MCF 10A (cell line): Measurements from ENCODE around the gene TMEM14C. TPM values are rescaled to one million over a fixed set of nuclear protein-coding genes. Genes with fewer than 3 reads are reported as not detected.

Source experiments
- BruUV-seq: library from RNA; stranded (reverse); fragments of 400-500 nt; replicated peaks from 2 replicates; lab custom pipeline; 2021; lab: Mats Ljungman, UMichigan
- CTCF ChIA-PET: fragments of 300-600 bp; sonication (Branson Sonifier 250); formaldehyde crosslinking; extraction: SDS; loops from one replicate; lab custom pipeline; 2021; ENCODE audit warnings: antibody characterized with exemption, inconsistent platforms; lab: Yijun Ruan, JAX
- POLR2A ChIA-PET: fragments of 300-600, 350-650 bp; sonication (Branson Sonifier 250); formaldehyde crosslinking; extraction: SDS; loops from one replicate; lab custom pipeline; 2020; ENCODE audit warnings: antibody characterized with exemption, inconsistent platforms; lab: Yijun Ruan, JAX
- DNase-seq: peaks from one replicate; pipeline ENCODE4 v3.0.0-alpha.2; 2018; ENCODE audit not compliant: unreplicated experiment
- H3K27ac Mint-ChIP-seq: one replicate; pipeline ENCODE4 v1.8.0; 2022; ENCODE audit warnings: mild to moderate bottlenecking, low read depth, mixed read lengths; ENCODE audit not compliant: unreplicated experiment
- H3K27me3 Mint-ChIP-seq: one replicate; pipeline ENCODE4 v1.8.0; 2022; ENCODE audit warnings: mixed read lengths; ENCODE audit not compliant: insufficient read depth, unreplicated experiment
- H3K36me3 Mint-ChIP-seq: one replicate; pipeline ENCODE4 v1.8.0; 2022; ENCODE audit warnings: mild to moderate bottlenecking, moderate library complexity, mixed read lengths; ENCODE audit not compliant: insufficient read depth, unreplicated experiment
- H3K4me1 Mint-ChIP-seq: one replicate; pipeline ENCODE4 v1.8.0; 2022; ENCODE audit warnings: mixed read lengths; ENCODE audit not compliant: insufficient read depth, unreplicated experiment
- H3K4me3 Mint-ChIP-seq: one replicate; pipeline ENCODE4 v1.8.0; 2022; ENCODE audit warnings: mild to moderate bottlenecking, moderate library complexity, mixed read lengths; ENCODE audit not compliant: unreplicated experiment
- H3K9me3 Mint-ChIP-seq: one replicate; pipeline ENCODE4 v1.8.0; 2022; ENCODE audit warnings: mixed read lengths; ENCODE audit not compliant: unreplicated experiment
- CTCF ChIP-seq: fragments of 200-600 bp; IDR thresholded peaks from one replicate; pipeline ENCODE4 v1.8.0; 2022; ENCODE audit warnings: antibody characterized with exemption, mild to moderate bottlenecking; ENCODE audit not compliant: unreplicated experiment
- intact Hi-C: fragments of 100-400 bp; cut with micrococcal nuclease; formaldehyde crosslinking; loops from 2 replicates; pipeline ENCODE4 v1.14.1; 2022
- total RNA-seq: library from RNA; stranded (reverse); gene quantifications from 2 replicates; pipeline ENCODE4 v1.2.3, GENCODE V29; 2022

The TMEM14C gene
- total RNA-seq, 1 experiment from 2014 or later: 159 TPM

GRCh38 chr6:10713962-10714361 lies 8.9 kb upstream of the TMEM14C start:
- Mint-ChIP-seq H3K27me3 (no peaks in the 10 kb centered on the region), H3K4me3 (no peak overlapping the region), H3K4me1 (no peaks in the 10 kb centered on the region), H3K36me3 (peaks cover 18% of the 10 kb centered on the region), H3K27ac (no peak overlapping the region), H3K9me3 (no peaks in the 10 kb centered on the region)
- intact Hi-C loops: no loop called here
- POLR2A ChIA-PET: interaction anchor here (1.0 to 1.4 kb wide), 2 partner anchors 9 to 14 kb away, joined by 3 to 4 read pairs; partner anchors contain the start of gene TMEM14C
- CTCF ChIA-PET: no interaction called here
- no TSS peak for BruUV-seq
- no peak for TF ChIP-seq CTCF
- no peak for DNase-seq

DNA sequence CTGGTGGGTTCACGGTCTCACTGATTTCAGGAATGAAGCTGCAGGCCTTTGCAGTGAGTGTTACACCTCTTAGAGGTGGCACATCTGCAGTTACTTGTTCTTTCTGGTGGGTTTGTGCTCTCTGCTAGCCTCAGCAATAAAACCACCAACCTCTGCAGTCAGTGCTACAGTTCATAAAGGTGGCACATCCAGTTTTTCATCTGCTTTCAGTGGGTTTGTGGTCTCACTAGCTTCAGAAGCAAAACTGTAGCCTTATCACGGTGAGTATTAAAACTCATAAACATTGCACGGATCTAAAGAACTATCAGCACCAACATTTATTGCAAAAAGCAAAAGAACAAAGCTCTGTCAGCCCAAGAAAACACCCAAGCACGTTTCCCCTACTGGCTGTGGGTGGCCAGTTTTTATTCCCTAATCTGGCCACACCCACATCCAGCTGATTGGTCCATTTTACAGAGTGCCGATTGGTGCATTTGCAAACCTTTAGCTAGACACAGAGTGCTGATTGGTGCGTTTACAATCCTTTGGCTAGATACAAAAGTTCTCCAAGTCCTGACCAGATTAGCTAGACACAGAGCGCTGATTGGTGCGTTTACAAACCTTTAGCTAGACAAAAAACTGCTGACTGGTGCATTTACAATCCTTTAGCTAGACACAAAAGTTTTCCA lies 3.4 kb upstream of the TMEM14C start:
- H3K4me3 Mint-ChIP-seq: peak overlapping the region; percentile 96
- H3K9me3 Mint-ChIP-seq: no peaks in the 10 kb centered on the region
- ChIA-PET CTCF (interaction anchor here (0.6 to 1.9 kb wide), 5 partner anchors 28 to 369 kb away, joined by 3 to 5 read pairs (median 3); no protein-coding TSS in a partner anchor), POLR2A (interaction anchor here (0.7 to 7.6 kb wide), 7 partner anchors 8 to 239 kb away, joined by 3 to 79 read pairs (median 4); partner anchors contain the start of genes C6orf52, PAK1IP1 and TMEM14B)
- H3K4me1 Mint-ChIP-seq: peaks cover 15% of the 10 kb centered on the region
- H3K36me3 Mint-ChIP-seq: no peaks in the 10 kb centered on the region
- no peak for TF ChIP-seq CTCF
- H3K27ac Mint-ChIP-seq: no peak overlapping the region
- intact Hi-C loops: no loop called here
- no peak for DNase-seq
- BruUV-seq: TSS peak; percentile 33
- no peaks in the 10 kb centered on the region for H3K27me3 Mint-ChIP-seq

GRCh38 chr6:10719964-10720264 lies 3.0 kb upstream of the TMEM14C start:
- intact Hi-C loops: loop anchor here (5.0 kb wide), 1 partner anchor 82 kb away; no protein-coding TSS in a partner anchor
- ChIA-PET POLR2A (interaction anchor here (1.5 to 7.6 kb wide), 4 partner anchors 9 to 81 kb away, joined by 3 to 79 read pairs (median 12); partner anchors contain the start of genes C6orf52, PAK1IP1 and TMEM14B), CTCF (interaction anchor here (0.6 to 1.9 kb wide), 4 partner anchors 27 to 368 kb away, joined by 3 to 5 read pairs (median 3); no protein-coding TSS in a partner anchor)
- Mint-ChIP-seq H3K36me3 (no peaks in the 10 kb centered on the region), H3K4me1 (peaks cover 17% of the 10 kb centered on the region), H3K27ac (peak overlapping the region; percentile 16), H3K4me3 (peak overlapping the region; percentile 96), H3K9me3 (no peaks in the 10 kb centered on the region), H3K27me3 (no peaks in the 10 kb centered on the region)
- no peak for DNase-seq
- no peak for TF ChIP-seq CTCF
- BruUV-seq: no TSS peak

DNA sequence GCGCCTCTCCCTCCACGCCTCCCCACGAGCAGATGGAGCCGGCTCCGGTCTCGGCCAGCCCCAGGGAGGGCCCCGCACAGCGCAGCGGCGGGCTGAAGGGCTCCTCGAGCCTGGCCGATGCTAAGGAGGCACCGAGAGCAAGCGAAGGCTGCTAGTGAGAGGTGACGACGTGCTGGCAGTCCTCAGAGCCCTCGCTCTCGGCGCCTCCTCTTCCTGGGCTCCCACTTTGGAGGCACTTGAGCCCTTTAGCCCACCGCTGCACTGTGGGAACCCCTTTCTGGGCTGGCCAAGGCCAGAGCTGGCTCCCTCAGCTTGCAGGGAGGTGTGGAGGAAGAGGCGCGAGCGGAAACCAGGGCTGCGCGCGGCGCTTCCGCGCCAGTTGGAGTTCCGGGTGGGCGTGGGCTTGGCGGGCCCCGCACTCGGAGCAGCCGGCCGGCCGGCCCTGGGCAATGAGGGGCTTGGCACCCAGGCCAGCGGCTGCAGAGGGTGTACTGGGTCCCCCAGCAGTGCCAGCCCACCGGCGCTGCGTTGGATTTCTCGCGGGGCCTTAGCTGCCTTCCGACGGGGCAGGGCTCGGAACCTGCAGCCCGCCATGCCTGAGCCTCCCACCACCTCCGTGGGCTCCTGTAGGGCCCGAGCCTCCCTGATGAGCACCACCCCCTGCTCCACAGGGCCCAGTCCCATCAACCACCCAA lies 2.5 kb upstream of the TMEM14C start:
- CTCF ChIA-PET: interaction anchor here (0.6 to 3.2 kb wide), 8 partner anchors 10 to 286 kb away, joined by 3 to 17 read pairs (median 4); partner anchors contain the start of gene TMEM14B
- H3K4me3 Mint-ChIP-seq: peak overlapping the region; percentile 96

More for the DNA sequence above, 2.5 kb upstream of the TMEM14C start:
- Mint-ChIP-seq H3K36me3 (no peaks in the 10 kb centered on the region), H3K27me3 (no peaks in the 10 kb centered on the region), H3K27ac (peak overlapping the region; percentile 16), H3K4me1 (peaks cover 21% of the 10 kb centered on the region), H3K9me3 (no peaks in the 10 kb centered on the region)
- no TSS peak for BruUV-seq
- POLR2A ChIA-PET: interaction anchor here (1.2 to 7.6 kb wide), 5 partner anchors 9 to 27 kb away, joined by 3 to 185 read pairs (median 14); partner anchors contain the start of genes C6orf52, PAK1IP1 and TMEM14B
- intact Hi-C loops: loop anchor here (5.0 kb wide), 1 partner anchor 82 kb away; no protein-coding TSS in a partner anchor
- peak; percentile 30 for DNase-seq
- no peak for TF ChIP-seq CTCF
